A673 (cell line): ENCODE measurements around the gene PIGX.

Source experiments
- CTCF ChIP-seq: fragments of 300-800, 200-600 bp; sonication (generic); conservative IDR thresholded peaks from 2 replicates; pipeline ENCODE4 v1.5.1; 2017; ENCODE audit warnings: low read depth, mild to moderate bottlenecking, antibody characterized with exemption, low read length, moderate library complexity, mixed read lengths
- EZH2 ChIP-seq: fragments of 200-600 bp; sonication (generic); IDR thresholded peaks from 2 replicates; pipeline ENCODE4 v1.6.1; 2017; ENCODE audit warnings: borderline replicate concordance, low read depth, mild to moderate bottlenecking, mixed read lengths, antibody characterized with exemption, low read length; ENCODE audit not compliant: poor library complexity, severe bottlenecking

- TF ChIP-seq CTCF: no peak
- no peak for TF ChIP-seq EZH2
These were observed 62.8 kb downstream of the PIGX start for GRCh38 chr3:196774848-196775422.
